Measurements from ENCODE around the gene SPSB1.

SPSB1 gene

DNA sequence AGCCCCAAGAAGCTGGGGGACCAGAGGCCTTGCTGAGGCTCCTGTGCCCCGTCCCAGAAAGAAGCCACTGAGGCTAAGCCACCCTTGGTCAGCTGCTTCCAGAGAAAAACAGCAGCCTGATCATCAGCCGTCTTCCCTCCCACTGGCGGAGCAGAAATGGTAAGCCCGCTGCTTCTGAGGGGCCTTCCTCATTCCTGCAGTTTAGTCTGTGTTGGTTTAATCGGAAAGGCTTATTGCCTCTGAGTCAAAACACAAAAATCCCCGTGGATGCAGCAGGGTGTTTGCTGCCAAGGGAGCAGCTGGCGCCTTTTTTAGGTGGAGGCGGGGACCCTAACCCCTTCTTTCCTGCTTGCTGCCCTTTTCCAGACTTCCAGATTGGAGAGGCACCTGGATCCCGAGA lies 33.9 kb downstream of the SPSB1 start:
- no peak for TF ChIP-seq CTCF (IDR thresholded peaks at IDR 0.05)

- TF ChIP-seq CTCF (IDR thresholded peaks at IDR 0.05): no peak
These were observed 35.5 kb downstream of the SPSB1 start for GRCh38 chr1:9328201-9328600.

- no peak for TF ChIP-seq CTCF (IDR thresholded peaks at IDR 0.05)
These were observed 36.0 kb downstream of the SPSB1 start for GRCh38 chr1:9328715-9329114.

DNA sequence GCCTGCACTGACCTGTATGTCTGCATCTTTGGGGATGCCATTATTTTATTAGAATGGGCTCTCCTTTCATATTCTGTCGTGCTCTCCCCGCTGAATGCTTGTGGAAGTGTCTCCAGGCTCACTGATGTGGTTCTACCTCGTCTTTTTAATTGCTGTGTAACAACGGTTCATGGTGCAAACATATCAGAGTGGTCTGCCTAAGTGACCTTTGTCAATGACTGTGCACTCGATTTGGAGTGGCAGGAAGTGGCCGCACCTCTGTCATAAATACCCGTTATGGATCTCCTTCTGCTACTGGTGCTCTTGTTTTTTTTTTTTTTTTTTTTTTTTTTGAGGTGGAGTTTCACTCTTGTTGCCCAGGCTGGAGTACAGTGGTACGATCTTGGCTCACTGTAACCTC lies 38.3 kb downstream of the SPSB1 start:
- TF ChIP-seq CTCF (IDR thresholded peaks at IDR 0.05): no peak

- TF ChIP-seq CTCF (IDR thresholded peaks at IDR 0.05): no peak
These were observed 39.1 kb downstream of the SPSB1 start for GRCh38 chr1:9331558-9332346.

GRCh38 chr1:9332513-9333143 lies 39.9 kb downstream of the SPSB1 start:
- no peak for TF ChIP-seq CTCF (IDR thresholded peaks at IDR 0.05)

DNA sequence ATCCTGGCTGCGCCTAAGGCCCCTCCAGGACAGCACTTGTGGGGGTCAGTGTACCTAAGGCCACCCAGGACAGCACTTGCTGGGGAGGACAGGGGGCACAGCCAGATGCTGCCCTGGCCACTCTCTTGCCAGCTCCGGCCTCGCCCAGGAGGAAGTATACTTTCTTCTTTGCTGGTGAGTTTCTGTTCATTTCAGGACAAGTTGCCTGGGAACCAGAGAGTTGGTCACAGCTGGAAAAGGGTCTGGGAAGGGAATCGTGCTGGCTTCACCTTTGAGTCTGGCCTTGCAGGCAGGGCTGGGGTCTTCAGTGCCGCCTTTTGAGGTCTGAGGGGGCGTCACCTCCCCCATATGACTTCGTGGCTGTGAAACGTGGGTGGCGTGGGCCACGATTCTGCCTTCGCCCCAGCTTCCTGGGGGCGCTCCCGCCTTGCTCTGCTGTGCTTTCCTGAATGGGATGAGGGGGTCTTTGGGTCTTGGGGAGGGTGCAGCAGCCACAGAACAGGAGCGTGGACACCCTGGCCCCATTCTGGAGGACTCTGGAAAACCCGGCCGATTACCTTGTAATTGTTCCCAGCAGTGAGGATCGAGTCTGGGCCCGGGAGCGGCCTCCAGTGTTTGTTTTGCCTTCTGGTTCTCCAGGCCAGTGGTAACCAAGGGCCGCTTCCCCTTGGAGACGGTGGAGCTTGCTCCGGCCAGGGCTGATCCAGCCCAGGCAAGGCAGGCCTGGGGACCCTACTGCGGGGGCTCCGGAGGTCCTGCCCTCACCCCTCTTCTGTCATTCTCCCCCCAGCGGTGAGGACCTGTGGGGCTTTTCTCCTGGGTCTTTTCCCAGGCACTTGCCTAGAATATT lies 45.9 kb downstream of the SPSB1 start:
- TF ChIP-seq CTCF (IDR thresholded peaks at IDR 0.05): no peak
